Urinary bladder (tissue), 4 donors: ENCODE data around the gene TARDBP. TPM values are rescaled to one million over a fixed set of nuclear protein-coding genes. Genes with fewer than 3 reads are reported as not detected.
"Not testable (repeated sequence)": the region's sequence is repeated elsewhere in the genome, so short reads cannot be mapped to it uniquely, and the experiment has no call there.

ENCODE experiments used
- DNase-seq: peaks from one replicate; pipeline ENCODE4 v3.0.0-alpha.2; 2015; ENCODE audit errors: extremely low spot score
- H3K27ac ChIP-seq: one replicate; pipeline ENCODE4 v1.5.1; 2013; ENCODE audit warnings: low read depth, mild to moderate bottlenecking, moderate library complexity
- H3K36me3 ChIP-seq: one replicate; pipeline ENCODE4 v1.6.1; 2013; ENCODE audit warnings: mild to moderate bottlenecking, moderate library complexity; ENCODE audit not compliant: insufficient read depth
- H3K4me1 ChIP-seq: one replicate; pipeline ENCODE4 v1.6.1; 2013; ENCODE audit warnings: mild to moderate bottlenecking, moderate library complexity; ENCODE audit not compliant: insufficient read depth
- H3K4me3 ChIP-seq: one replicate; pipeline ENCODE4 v1.5.1; 2013; ENCODE audit warnings: low read depth, low read length
- WGBS: extraction: QIAGEN DNeasy Blood & Tissue Kit; methylation state at CpG from one replicate; pipeline ENCODE4 v1.1.7; 2013; 5-methylcytosine and 5-hydroxymethylcytosine counted together
- polyA plus RNA-seq: library from polyadenylated mRNA; stranded (reverse); fragments of 200-250 nt; gene quantifications from one replicate; pipeline ENCODE4 v1.2.3, GENCODE V29; 2013
- total RNA-seq: library from RNA; depleted of rRNA; stranded (reverse); fragments of >200 nt; gene quantifications from one replicate; pipeline ENCODE4 v1.2.3, GENCODE V29; 2014
- donor health status: healthy with polysubstance abuse.
- donor health status: healthy.

Gene TARDBP
- total and polyA plus RNA-seq, 2 donors: 108 to 144 TPM

DNA sequence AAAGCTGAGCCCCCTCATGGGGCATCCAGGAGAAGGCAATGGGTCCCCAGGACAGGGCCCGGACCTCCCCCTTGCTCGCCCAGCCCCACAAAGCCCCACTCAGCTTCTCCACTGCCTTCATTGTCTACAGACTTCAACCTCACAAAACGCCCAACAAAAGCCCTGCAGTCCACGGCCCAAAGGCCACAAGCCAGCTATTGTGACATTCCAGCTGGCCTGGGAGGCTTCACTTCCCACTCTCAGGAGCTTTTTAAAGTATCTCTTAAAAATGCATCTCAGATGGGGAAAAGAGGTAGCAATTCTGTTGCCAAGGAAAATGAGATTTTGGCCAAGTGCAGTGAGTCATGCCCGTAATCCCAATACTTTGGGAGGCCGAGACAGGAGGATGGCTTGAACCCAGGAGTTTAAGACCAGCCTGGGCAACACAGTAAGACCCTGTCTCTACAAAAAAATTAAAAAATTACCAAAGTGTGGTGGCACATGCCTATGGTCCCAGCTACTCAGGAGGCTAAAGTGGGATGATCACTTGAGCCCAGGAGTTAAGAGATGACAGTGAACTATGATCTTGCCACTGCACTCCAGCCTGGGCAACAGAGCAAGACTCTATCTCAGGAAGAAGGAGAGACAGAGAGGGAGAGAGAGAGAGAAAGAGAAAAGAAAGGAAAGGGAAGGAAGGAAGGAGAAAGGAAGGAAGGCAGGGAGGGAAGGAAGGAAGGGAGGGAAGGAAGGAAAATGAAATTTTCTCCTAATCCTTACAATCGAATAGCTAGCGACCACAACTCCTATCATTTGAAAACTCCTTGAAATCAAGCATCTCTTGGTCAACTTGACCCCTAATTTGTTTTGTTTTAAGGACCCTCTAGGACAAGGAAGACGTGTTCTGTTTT lies 31.4 kb upstream of the TARDBP start:
- no peaks in the 10 kb centered on the region for H3K36me3 ChIP-seq
- H3K27ac ChIP-seq: no peak overlapping the region
- no peak overlapping the region for H3K4me3 ChIP-seq
- H3K4me1 ChIP-seq: no peaks in the 10 kb centered on the region
- WGBS: 55% methylated on average over 9 of the region's 9 CpGs
- no peak for DNase-seq

DNA sequence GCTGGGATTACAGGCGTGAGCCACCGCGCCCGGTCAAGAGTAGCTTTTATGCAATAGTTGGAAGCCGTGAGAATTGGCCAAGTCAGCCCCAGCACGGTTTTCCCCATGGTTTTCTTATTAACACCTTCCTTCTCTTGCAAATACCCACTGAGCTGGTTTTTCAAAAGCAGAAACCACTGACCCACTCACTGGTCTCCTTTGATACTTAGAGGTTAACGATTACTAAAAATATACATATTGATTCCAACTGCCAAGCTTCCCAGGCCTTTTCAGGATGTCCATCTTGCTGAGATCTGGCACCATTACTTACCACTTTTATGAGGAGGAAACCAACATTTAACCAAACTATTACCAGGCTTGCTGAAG lies 25.9 kb upstream of the TARDBP start:
- Histone ChIP-seq H3K4me3 (no peak overlapping the region), H3K27ac (no peak overlapping the region), H3K36me3 (no peaks in the 10 kb centered on the region), H3K4me1 (no peaks in the 10 kb centered on the region)
- 70% methylated on average over 7 of the region's 7 CpGs for whole genome bisulfite sequencing
- no peak for DNase-seq

DNA sequence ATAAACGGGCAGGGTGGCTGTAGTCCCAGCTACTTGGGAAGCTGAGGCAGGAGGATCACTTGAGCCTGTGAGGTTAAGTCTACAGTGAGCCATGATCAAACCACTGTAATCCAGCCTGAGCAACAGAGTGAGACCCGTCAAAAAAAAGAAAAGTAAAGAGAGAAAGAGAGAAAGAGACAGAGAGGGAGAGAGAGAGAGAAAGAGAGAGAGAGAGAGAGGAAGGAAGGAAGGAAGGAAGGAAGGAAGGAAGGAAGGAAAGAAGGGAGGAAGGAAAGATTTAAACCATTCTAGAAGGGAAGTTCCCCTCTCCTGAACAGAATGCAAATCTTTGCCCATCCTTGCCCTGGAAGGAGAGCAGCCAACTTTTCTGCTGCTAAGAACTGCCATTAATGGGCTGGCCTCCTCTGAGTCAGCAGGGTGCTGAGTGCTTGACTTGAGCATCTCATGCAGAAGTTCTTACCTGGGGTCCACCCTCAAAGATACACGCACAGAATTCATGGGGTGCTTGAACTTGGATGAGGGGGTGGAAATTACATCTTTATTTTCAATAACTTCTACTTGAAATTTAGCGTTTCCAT lies 24.5 kb upstream of the TARDBP start:
- no peaks in the 10 kb centered on the region for H3K4me1 ChIP-seq
- no peak overlapping the region for H3K4me3 ChIP-seq
- H3K36me3 ChIP-seq: no peaks in the 10 kb centered on the region
- DNase-seq: no peak
- no peak overlapping the region for H3K27ac ChIP-seq
- 80% methylated on average over 4 of the region's 4 CpGs for WGBS

GRCh38 chr1:10989095-10989494 lies 23.4 kb upstream of the TARDBP start:
- no peaks in the 10 kb centered on the region for H3K4me1 ChIP-seq
- DNase-seq: no peak
- no peak overlapping the region for H3K27ac ChIP-seq
- H3K36me3 ChIP-seq: no peaks in the 10 kb centered on the region
- H3K4me3 ChIP-seq: no peak overlapping the region
- 79% methylated on average over 5 of the region's 5 CpGs for WGBS

GRCh38 chr1:10989920-10990516 lies 22.4 kb upstream of the TARDBP start:
- not testable (repeated sequence) for H3K4me1 ChIP-seq, H3K4me3 ChIP-seq, H3K36me3 ChIP-seq, H3K27ac ChIP-seq, DNase-seq
- WGBS: 67% methylated on average over 6 of the region's 6 CpGs

DNA sequence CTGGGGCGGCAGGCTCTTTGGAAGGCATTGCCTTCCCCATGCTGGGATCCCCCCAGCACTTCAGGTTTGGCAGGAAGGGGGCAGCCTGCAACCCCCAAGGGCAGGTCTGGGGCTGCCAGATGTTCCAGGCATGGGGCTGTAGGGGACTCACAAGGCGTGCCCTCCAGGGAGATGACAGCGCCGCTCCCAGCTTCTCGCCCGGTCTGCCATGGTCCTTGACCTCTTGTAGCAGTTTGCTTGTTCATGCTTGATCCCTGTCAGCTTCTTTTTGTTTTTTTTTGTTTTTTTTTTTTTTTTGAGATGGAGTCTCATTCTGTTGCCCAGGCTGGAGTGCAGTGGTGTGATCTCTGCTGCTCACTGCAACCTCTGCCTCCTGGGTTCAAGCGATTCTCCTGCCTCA lies 21.6 kb upstream of the TARDBP start:
- H3K4me3 ChIP-seq: no peak overlapping the region
- 91% methylated on average over 7 of the region's 7 CpGs for WGBS
- H3K36me3 ChIP-seq: no peaks in the 10 kb centered on the region
- no peak for DNase-seq
- no peak overlapping the region for H3K27ac ChIP-seq
- no peaks in the 10 kb centered on the region for H3K4me1 ChIP-seq

DNA sequence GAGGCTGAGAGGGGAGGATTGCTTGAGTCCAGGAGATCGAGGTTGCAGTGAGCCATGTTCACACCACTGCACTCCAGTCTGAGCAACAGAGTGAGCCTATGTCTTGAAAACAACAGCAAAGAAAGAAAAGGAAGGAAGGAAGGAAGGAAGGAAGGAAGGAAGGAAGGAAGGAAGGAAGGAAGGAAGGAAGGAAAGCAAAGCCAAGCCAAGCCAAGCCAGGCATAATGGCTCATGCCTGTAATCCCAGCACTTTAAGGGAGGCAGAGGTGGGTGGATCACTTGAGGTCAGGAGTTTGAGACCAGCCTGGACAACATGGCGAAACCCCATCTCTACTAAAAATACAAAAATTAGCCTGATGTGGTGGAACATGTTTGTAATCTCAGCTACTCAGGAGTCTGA lies 20.4 kb upstream of the TARDBP start:
- WGBS: 90% methylated on average over 2 of the region's 2 CpGs
- DNase-seq, H3K4me3 ChIP-seq, H3K27ac ChIP-seq, H3K36me3 ChIP-seq, H3K4me1 ChIP-seq: not testable (repeated sequence)

DNA sequence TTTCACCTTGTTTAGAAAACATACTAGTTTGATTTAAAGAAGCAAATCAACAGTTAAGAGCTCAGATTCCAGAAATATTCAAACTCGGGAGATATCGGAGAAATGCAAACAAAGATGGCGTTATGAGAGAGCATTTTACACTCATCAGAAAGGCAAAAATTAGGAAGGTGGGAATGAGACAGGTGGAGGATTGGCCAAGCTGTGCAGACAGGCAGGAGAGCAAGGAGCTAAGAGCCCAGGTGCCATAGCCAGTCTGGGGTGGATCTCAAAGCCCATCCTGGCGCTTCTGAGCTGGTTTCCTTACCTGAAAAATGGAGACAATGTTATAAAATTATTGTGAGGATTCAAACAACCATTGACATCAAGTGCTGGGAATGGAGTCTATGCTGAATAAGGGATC lies 19.6 kb upstream of the TARDBP start:
- Histone ChIP-seq H3K27ac (no peak overlapping the region), H3K4me3 (no peak overlapping the region), H3K36me3 (no peaks in the 10 kb centered on the region), H3K4me1 (no peaks in the 10 kb centered on the region)
- no peak for DNase-seq
- 66% methylated on average over 4 of the region's 4 CpGs for WGBS

DNA sequence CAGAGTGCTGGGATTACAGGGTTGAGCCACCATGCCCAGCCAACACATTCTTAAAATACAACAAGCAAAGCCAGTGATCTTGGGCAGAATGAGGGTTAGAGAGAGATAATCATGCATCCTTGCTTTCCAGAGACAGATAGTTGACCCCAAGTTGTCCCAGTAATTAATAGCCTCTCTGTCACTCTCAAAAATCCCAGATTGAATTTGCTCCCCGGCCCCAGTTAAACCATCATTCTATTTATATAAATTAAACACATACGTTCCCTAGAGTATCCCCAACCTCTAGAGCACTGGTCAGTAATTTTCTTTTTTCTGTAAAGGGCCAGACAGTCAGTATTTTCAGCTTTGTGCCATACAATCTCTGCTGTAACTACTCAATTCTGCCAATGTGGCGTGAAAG lies 16.4 kb upstream of the TARDBP start:
- 67% methylated on average over 3 of the region's 3 CpGs for WGBS
- H3K27ac ChIP-seq: no peak overlapping the region
- no peaks in the 10 kb centered on the region for H3K36me3 ChIP-seq
- DNase-seq: no peak
- no peaks in the 10 kb centered on the region for H3K4me1 ChIP-seq
- H3K4me3 ChIP-seq: no peak overlapping the region

DNA sequence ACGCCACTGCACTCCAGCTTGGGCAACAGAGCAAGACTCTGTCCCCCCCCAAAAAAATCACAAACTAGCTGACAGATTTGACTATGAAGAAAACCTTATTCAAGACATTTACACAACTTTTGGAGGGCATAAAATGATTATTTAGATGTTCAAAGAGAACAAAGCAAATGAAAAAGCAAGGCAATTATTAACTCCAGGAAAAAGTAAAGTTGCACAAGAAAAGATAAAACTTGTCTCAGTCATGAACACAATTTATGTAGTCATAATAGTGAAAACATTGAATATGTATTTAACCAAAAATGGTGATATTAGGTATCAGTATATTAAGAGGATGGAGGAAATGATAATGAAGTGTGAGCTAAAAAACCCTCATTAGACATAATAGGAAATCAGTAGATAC lies 11.9 kb upstream of the TARDBP start:
- 88% methylated on average over 1 of the region's 1 CpG for WGBS
- no peak overlapping the region for H3K4me3 ChIP-seq
- H3K4me1 ChIP-seq: no peaks in the 10 kb centered on the region
- H3K36me3 ChIP-seq: no peaks in the 10 kb centered on the region
- no peak overlapping the region for H3K27ac ChIP-seq
- DNase-seq: no peak

DNA sequence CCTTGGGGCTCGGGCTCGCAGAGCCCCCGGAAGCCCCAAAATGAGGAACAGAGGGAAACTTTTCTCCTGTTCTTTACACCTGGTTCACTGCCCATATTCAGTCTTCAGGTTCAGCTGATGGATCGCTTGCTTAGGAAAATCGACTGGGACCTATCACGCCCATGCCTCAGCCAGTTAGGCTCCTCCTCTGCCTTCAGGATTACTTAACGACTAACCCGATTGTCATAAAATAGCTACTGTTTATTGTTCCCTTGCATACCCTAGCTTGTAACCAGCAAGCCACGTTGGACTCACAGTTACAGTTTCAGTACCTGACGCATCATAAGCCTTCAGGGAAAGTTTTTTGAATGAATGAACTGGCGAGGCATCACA lies 692 bp downstream of the TARDBP start:
- Histone ChIP-seq H3K4me3 (peak overlapping the region; percentile 98), H3K27ac (no peak overlapping the region), H3K4me1 (no peaks in the 10 kb centered on the region), H3K36me3 (peaks cover 9% of the 10 kb centered on the region)
- 1% methylated on average over 11 of the region's 11 CpGs for WGBS
- no peak for DNase-seq

DNA sequence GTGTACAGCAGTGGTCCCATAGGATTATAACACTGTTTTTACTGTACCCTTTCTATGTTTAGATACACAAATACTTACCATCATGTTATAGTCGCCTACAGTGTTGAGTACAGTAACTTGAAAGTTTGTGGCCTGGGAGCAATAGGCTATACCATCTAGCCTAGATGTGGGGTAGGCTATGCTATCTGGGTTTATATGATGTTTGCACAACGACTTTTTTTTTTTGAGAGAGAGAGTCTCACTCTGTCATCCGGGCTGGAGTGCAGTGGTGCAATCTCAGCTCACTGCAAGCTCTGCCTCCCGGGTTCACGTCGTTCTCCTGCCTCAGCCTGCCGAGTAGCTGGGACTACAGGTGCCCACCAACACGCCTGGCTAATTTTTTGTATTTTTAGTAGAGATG lies 6.9 kb downstream of the TARDBP start:
- not testable (repeated sequence) for DNase-seq, H3K4me3 ChIP-seq, H3K4me1 ChIP-seq, H3K27ac ChIP-seq
- peaks cover 24% of the 10 kb centered on the region for H3K36me3 ChIP-seq
- 84% methylated on average over 8 of the region's 8 CpGs for WGBS

GRCh38 chr1:11019971-11020370 lies 7.5 kb downstream of the TARDBP start:
- DNase-seq: no peak
- H3K36me3 ChIP-seq: peaks cover 21% of the 10 kb centered on the region
- no peak overlapping the region for H3K4me3 ChIP-seq
- no peak overlapping the region for H3K27ac ChIP-seq
- no peaks in the 10 kb centered on the region for H3K4me1 ChIP-seq
- 92% methylated on average over 7 of the region's 7 CpGs for WGBS

- no peak for DNase-seq
- no peak overlapping the region for H3K4me3 ChIP-seq
- peaks cover 17% of the 10 kb centered on the region for H3K36me3 ChIP-seq
- 93% methylated on average over 14 of the region's 14 CpGs for WGBS
- no peak overlapping the region for H3K27ac ChIP-seq
- H3K4me1 ChIP-seq: no peaks in the 10 kb centered on the region
Measured at GRCh38 chr1:11023201-11023600, 10.7 kb downstream of the TARDBP start.
